Psoas muscle (tissue), 8 donors: ENCODE results near the gene FCN1. TPM values are rescaled to one million over a fixed set of nuclear protein-coding genes. Genes with fewer than 3 reads are reported as not detected.

Source experiments
- ATAC-seq, 4 donors: fragments of 200-7000 bp; cut with Tn5 transposase; one replicate each; pipeline ENCODE4 v1.9.1; 2020; ENCODE audit warnings: moderate library complexity in 3 of 4, mild to moderate bottlenecking in 2 of 4
- DNase-seq, 2 donors: peaks; one replicate each; pipeline ENCODE4 v3.0.0-alpha.2; 2020
- H3K27ac ChIP-seq: fragments of 200-600 bp; one replicate; pipeline ENCODE4 v1.8.0; 2022
- H3K27me3 ChIP-seq, 3 donors: fragments of 200-600 bp in 1 of 3; one replicate each; pipeline versions ENCODE4 v1.6.1 to v1.8.0; 2013 to 2022; ENCODE audit warnings: low read length in 2 of 3, mild to moderate bottlenecking in 2 of 3, moderate library complexity in 1 of 3; ENCODE audit not compliant: insufficient read depth in 3 of 3
- H3K36me3 ChIP-seq, 2 donors: fragments of 200-600 bp in 1 of 2; one replicate each; pipeline versions ENCODE4 v1.6.1 to v1.8.0; 2013 to 2022; ENCODE audit warnings: low read depth in 1 of 2, mild to moderate bottlenecking in 1 of 2, moderate library complexity in 1 of 2; ENCODE audit not compliant: insufficient read depth in 1 of 2
- H3K4me1 ChIP-seq: fragments of 200-600 bp; one replicate; pipeline ENCODE4 v1.8.0; 2022
- H3K4me3 ChIP-seq: fragments of 200-600 bp; one replicate; pipeline ENCODE4 v1.8.0; 2022; ENCODE audit warnings: mild to moderate bottlenecking
- H3K9me3 ChIP-seq: fragments of 200-600 bp; one replicate; pipeline ENCODE4 v1.8.0; 2022
- WGBS, 3 donors: extraction: QIAGEN DNeasy Blood & Tissue Kit; methylation state at CpG; one replicate each; pipeline versions ENCODE4 v1.1.6 to v1.1.7; 2013; 5-methylcytosine and 5-hydroxymethylcytosine counted together
- intact Hi-C, 2 donors: fragments of 100-400 bp; cut with DNase I; formaldehyde crosslinking; loops; one replicate each; pipeline versions ENCODE4 v1.11.0 to v1.14.2; 2022
- polyA plus RNA-seq, 3 donors: library from polyadenylated mRNA; stranded (reverse); fragments of 200-250 nt; gene quantifications; one replicate each; pipeline ENCODE4 v1.2.3, GENCODE V29; 2013
- total RNA-seq, 4 donors: library from RNA; stranded (reverse); fragmentation: NEBNext Ultra II Directional in 2 of 4; extraction: Animal tissue kit (Norgen Biotek cat#: 25700) in 2 of 4; gene quantifications; one replicate each; pipeline versions ENCODE4 v1.2.1 to v1.2.4, GENCODE V29; 2021 to 2023
- TF ChIP-seq, protein P1 (sequence below): fragments of 200-600 bp; IDR thresholded peaks from one replicate; pipeline ENCODE4 v1.8.0; 2022; ENCODE audit warnings: antibody characterized with exemption
- donor health status: healthy with polysubstance abuse.
- donor health status: DM: no; HTN: no; CAD: no; lungs with moderate emphysema.
- donor health status: Bipolar disorder and iron deficiency.
- donor health status: healthy.
- donor health status: DM: yes; HTN: yes; CAD: no.
- donor health status: DM: no; HTN: no; CAD: no.
- donor health status: DM: no; HTN: no; CAD: no.
- donor health status: DM: yes; HTN: yes; CAD: no.

Gene FCN1
- total and polyA plus RNA-seq, 7 donors = 0.51 to 3.9 (median 0.82) TPM

DNA sequence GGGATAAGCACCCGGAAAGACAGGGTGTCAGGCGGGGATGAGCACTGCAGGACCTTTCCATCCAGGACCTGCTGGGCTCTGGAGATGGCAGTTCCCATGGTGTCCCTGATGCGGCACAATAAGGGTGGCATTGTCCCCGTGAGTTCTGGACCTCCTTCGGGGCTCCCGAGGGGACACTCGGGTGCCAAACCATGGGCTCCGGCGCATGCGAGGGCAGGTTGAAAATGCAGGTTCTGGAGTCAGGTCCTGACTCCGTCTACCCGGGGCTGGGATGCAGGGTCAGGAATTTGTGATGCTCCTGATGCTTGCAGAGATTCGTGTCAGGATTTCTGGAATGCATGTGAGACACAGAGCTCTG is 36.4 kb downstream of the FCN1 start:
- peaks cover 0 to 25% (median 3%) of the 10 kb centered on the region in 3 donors for H3K27me3 ChIP-seq
- no peak overlapping the region for H3K27ac ChIP-seq
- intact Hi-C loops = no loop called here
- TF ChIP-seq, protein P1, sequence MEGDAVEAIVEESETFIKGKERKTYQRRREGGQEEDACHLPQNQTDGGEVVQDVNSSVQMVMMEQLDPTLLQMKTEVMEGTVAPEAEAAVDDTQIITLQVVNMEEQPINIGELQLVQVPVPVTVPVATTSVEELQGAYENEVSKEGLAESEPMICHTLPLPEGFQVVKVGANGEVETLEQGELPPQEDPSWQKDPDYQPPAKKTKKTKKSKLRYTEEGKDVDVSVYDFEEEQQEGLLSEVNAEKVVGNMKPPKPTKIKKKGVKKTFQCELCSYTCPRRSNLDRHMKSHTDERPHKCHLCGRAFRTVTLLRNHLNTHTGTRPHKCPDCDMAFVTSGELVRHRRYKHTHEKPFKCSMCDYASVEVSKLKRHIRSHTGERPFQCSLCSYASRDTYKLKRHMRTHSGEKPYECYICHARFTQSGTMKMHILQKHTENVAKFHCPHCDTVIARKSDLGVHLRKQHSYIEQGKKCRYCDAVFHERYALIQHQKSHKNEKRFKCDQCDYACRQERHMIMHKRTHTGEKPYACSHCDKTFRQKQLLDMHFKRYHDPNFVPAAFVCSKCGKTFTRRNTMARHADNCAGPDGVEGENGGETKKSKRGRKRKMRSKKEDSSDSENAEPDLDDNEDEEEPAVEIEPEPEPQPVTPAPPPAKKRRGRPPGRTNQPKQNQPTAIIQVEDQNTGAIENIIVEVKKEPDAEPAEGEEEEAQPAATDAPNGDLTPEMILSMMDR = no peak
- ATAC-seq (no peak), DNase-seq (no peak)
- H3K4me1 ChIP-seq = no peaks in the 10 kb centered on the region
- no peaks in the 10 kb centered on the region for H3K36me3 ChIP-seq
- no peak overlapping the region for H3K4me3 ChIP-seq
- H3K9me3 ChIP-seq = no peaks in the 10 kb centered on the region
- WGBS, 3 donors = 86 to 91% (median 90%) methylated on average over 13 of the region's 13 CpGs

- intact Hi-C loops = no loop called here
- H3K4me3 ChIP-seq = no peak within 1 kb of the TSS
- ATAC-seq = no peak
- TF ChIP-seq, protein P1 = no peak
- no peak for DNase-seq
- H3K4me1 ChIP-seq = no peaks in the 10 kb centered on the region
- no peaks in the 10 kb centered on the region for H3K9me3 ChIP-seq
- no peak within 1 kb of the TSS for H3K27ac ChIP-seq
- peaks cover 0 to 25% (median 3%) of the 10 kb centered on the region in 3 donors for H3K27me3 ChIP-seq
- no peaks in the 10 kb centered on the region for H3K36me3 ChIP-seq
- WGBS, 3 donors = 75 to 77% (median 76%) methylated on average over 25 of the region's 25 CpGs
Measured at GRCh38 chr9:134880484-134881312, 37.0 kb downstream of the FCN1 start, which contains the start of gene FCN2. TSS of gene FCN2 (plus strand) at chr9:134880810. CDS start at chr9:134880822, 12 bp downstream.

- Histone ChIP-seq H3K4me1 (no peaks in the 10 kb centered on the region), H3K9me3 (no peaks in the 10 kb centered on the region), H3K27ac (no peak overlapping the region), H3K4me3 (no peak overlapping the region), H3K27me3 (peaks cover 0 to 25% (median 5%) of the 10 kb centered on the region in 3 donors), H3K36me3 (no peaks in the 10 kb centered on the region)
- intact Hi-C loops = no loop called here
- 81 to 83% (median 83%) methylated on average over 13 of the region's 13 CpGs for WGBS, 3 donors
- ATAC-seq (no peak), DNase-seq (no peak)
- TF ChIP-seq, protein P1 = no peak
Measured at GRCh38 chr9:134879664-134880483, 37.8 kb downstream of the FCN1 start.

- TF ChIP-seq, protein P1 = no peak
- Histone ChIP-seq H3K4me1 (no peaks in the 10 kb centered on the region), H3K9me3 (no peaks in the 10 kb centered on the region), H3K36me3 (no peaks in the 10 kb centered on the region), H3K27ac (no peak overlapping the region), H3K27me3 (peaks cover 0 to 19% (median 5%) of the 10 kb centered on the region in 3 donors), H3K4me3 (no peak overlapping the region)
- ATAC-seq (no peak), DNase-seq (no peak)
- intact Hi-C loops = no loop called here
- 79 to 93% (median 89%) methylated on average over 4 of the region's 4 CpGs for WGBS, 3 donors
Measured at GRCh38 chr9:134877541-134877940, 40.2 kb downstream of the FCN1 start.
